Stomach (tissue), 9 donors: ENCODE data around the gene PROC. TPM values are rescaled to one million over a fixed set of nuclear protein-coding genes. Genes with fewer than 3 reads are reported as not detected.

Source experiments
- DNase-seq, 2 donors: peaks; one replicate each; pipeline versions ENCODE4 v3.0.0 to v3.0.0-alpha.2; 2013 to 2019
- H3K27ac ChIP-seq, 5 donors: fragments of 200-600 bp in 4 of 5; sonication (generic) in 4 of 5; one replicate each; pipeline ENCODE4 v1.5.1; 2013 to 2019; ENCODE audit warnings: mild to moderate bottlenecking in 1 of 5, moderate library complexity in 1 of 5
- H3K27me3 ChIP-seq, 3 donors: fragments of 200-600 bp; sonication (generic); one replicate each; pipeline ENCODE4 v1.5.1; 2017 to 2019; ENCODE audit warnings: mixed run types in 1 of 3
- H3K36me3 ChIP-seq, 4 donors: fragments of 200-600 bp; sonication (generic); 1 replicate in 3 of 4; 2 replicates in 1 of 4; pipeline ENCODE4 v1.5.1; 2016 to 2019
- H3K4me1 ChIP-seq, 4 donors: fragments of 200-600 bp; sonication (generic); one replicate each; pipeline ENCODE4 v1.5.1; 2016 to 2019
- H3K4me3 ChIP-seq, 4 donors: fragments of 200-600 bp; sonication (generic) in 3 of 4; one replicate each; pipeline ENCODE4 v1.5.1; 2016 to 2019; ENCODE audit warnings: mild to moderate bottlenecking in 1 of 4
- H3K9me3 ChIP-seq, 4 donors: fragments of 200-600 bp; sonication (generic); one replicate each; pipeline ENCODE4 v1.5.1; 2016 to 2019
- EP300 ChIP-seq: sonication (generic); formaldehyde crosslinking; IDR thresholded peaks from one replicate; pipeline ENCODE4 v1.6.1; 2017; ENCODE audit warnings: antibody characterized with exemption
- POLR2A ChIP-seq, 4 donors: fragments of 450-650 bp; IDR thresholded peaks; one replicate each; pipeline ENCODE4 v1.6.1; 2016; ENCODE audit warnings: antibody characterized with exemption in 4 of 4, control low read depth in 2 of 4, mild to moderate bottlenecking in 1 of 4, moderate library complexity in 1 of 4
- POLR2AphosphoS5 ChIP-seq, 3 donors: sonication (generic); formaldehyde crosslinking; IDR thresholded peaks; one replicate each; pipeline ENCODE4 v1.6.1; 2016; ENCODE audit warnings: antibody characterized with exemption in 3 of 3
- WGBS, 5 donors: extraction: QIAGEN DNeasy Blood & Tissue Kit in 3 of 5; methylation state at CpG; one replicate each; pipeline versions ENCODE4 v1.1.5 to v1.1.7; 2013 to 2018; 5-methylcytosine and 5-hydroxymethylcytosine counted together
- intact Hi-C: fragments of 100-400 bp; cut with DNase I; formaldehyde crosslinking; loops from one replicate; pipeline ENCODE4 v1.15.1; 2023; ENCODE audit warnings: low total_unique reads
- polyA plus RNA-seq, 3 donors: library from polyadenylated mRNA; stranded (reverse); fragments of 200-250 nt; gene quantifications; one replicate each; pipeline ENCODE4 v1.2.3, GENCODE V29; 2013
- total RNA-seq, 5 donors: library from RNA; depleted of rRNA; stranded (reverse); fragments of >200 nt; gene quantifications; one replicate each; pipeline versions ENCODE4 v1.1.0 to v1.2.3, GENCODE V29; 2014 to 2016
- TF ChIP-seq, protein P1 (sequence below), 7 experiments: fragments of 450-650 bp in 4 of 7; fragments of 200-600 bp in 3 of 7; sonication (generic) in 3 of 7; IDR thresholded peaks; one replicate each; pipeline ENCODE4 v1.5.1; 2016 to 2019; ENCODE audit warnings: antibody characterized with exemption in 7 of 7, control low read depth in 2 of 7, mild to moderate bottlenecking in 1 of 7
- donor health status: healthy with polysubstance abuse.
- donor health status: Bipolar disorder and iron deficiency.
- donor health status: healthy.

The PROC gene
- total and polyA plus RNA-seq, 8 donors: 1.2 to 6.8 (median 4.6) TPM; not detected in 1

DNA sequence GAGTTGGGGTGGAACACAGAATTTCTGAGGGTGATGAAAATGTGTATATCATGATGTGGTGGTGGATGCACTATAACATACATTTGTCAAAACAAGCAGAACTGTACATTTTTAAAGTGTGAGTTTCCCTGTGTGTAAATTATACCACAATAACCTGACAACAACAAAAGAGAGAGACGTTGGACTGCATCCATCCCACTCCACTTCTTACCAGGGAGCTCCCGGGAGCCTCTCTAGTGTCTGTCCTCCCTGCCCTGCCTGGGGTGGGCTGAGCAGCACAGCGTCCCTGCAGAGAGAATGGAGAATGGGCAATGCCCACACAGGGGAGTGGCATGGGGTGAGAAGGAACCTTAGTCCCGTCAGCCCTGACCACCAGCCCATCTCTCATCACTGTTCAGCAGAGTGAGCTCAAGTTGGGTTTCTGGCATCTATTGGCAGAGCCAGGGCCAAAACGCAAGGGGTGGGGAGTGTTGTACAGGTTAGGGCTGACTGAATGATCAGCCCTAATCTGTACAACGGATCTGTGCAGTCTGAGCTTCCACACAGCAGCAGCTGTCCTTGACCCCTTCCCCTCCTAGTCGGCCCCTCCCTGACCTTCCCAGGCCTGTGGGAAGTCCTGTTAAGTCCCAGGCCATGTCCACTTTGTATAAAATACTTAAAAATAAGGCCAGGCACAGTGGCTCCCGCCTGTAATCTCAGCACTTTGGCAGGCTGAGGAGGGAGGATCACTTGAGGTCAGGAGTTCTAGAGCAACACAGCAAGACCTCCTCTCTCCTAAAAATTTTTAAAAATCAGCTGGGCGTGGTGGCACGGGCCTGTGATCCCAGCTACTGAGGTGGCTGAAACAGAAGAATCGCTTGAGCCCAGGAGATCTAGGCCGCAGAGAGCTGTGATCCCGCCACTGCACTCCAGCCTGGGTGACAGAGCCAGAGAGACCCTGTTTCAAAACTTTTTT lies 3.3 kb upstream of the PROC start:
- intact Hi-C loops: no loop called here
- peak in 1 of 2 donors; percentile 9 for DNase-seq
- Histone ChIP-seq H3K4me3 (no peak overlapping the region), H3K9me3 (no peaks in the 10 kb centered on the region), H3K27me3 (peaks cover 0 to 17% (median 0%) of the 10 kb centered on the region in 3 donors), H3K4me1 (peaks cover 43 to 55% (median 44%) of the 10 kb centered on the region in 4 donors), H3K36me3 (no peaks in the 10 kb centered on the region), H3K27ac (no peak overlapping the region)
- TF ChIP-seq, protein P1, sequence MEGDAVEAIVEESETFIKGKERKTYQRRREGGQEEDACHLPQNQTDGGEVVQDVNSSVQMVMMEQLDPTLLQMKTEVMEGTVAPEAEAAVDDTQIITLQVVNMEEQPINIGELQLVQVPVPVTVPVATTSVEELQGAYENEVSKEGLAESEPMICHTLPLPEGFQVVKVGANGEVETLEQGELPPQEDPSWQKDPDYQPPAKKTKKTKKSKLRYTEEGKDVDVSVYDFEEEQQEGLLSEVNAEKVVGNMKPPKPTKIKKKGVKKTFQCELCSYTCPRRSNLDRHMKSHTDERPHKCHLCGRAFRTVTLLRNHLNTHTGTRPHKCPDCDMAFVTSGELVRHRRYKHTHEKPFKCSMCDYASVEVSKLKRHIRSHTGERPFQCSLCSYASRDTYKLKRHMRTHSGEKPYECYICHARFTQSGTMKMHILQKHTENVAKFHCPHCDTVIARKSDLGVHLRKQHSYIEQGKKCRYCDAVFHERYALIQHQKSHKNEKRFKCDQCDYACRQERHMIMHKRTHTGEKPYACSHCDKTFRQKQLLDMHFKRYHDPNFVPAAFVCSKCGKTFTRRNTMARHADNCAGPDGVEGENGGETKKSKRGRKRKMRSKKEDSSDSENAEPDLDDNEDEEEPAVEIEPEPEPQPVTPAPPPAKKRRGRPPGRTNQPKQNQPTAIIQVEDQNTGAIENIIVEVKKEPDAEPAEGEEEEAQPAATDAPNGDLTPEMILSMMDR (IDR thresholded peaks at IDR 0.05): no peak
- TF ChIP-seq POLR2A (IDR thresholded peaks at IDR 0.05) (no peak), EP300 (no peak), POLR2AphosphoS5 (IDR thresholded peaks at IDR 0.05) (no peak)
- WGBS, 5 donors: 81 to 89% (median 85%) methylated on average over 13 of the region's 13 CpGs

GRCh38 chr2:127415593-127416505 lies 2.4 kb upstream of the PROC start:
- WGBS, 5 donors: 14 to 23% (median 15%) methylated on average over 36 to 55 of the region's 55 CpGs
- H3K9me3 ChIP-seq: no peaks in the 10 kb centered on the region
- H3K27me3 ChIP-seq: peaks cover 0 to 17% (median 0%) of the 10 kb centered on the region in 3 donors
- H3K4me3 ChIP-seq: peak overlapping the region; percentile 42 to 59 (median 45)
- H3K36me3 ChIP-seq: no peaks in the 10 kb centered on the region
- intact Hi-C loops: no loop called here
- peak overlapping the region in 3 of 5 donors; percentile 4 to 43 (median 9) for H3K27ac ChIP-seq
- TF ChIP-seq, protein P1 (IDR thresholded peaks at IDR 0.05): peak in 5 of 7 experiments; percentile 66 to 92 (median 75)
- TF ChIP-seq POLR2A (IDR thresholded peaks at IDR 0.05): no peak
- TF ChIP-seq POLR2AphosphoS5 (IDR thresholded peaks at IDR 0.05): peak in 1 of 3 donors; percentile 60
- peak; percentile 87 to 94 for DNase-seq
- H3K4me1 ChIP-seq: peaks cover 37 to 48% (median 40%) of the 10 kb centered on the region in 4 donors

- Histone ChIP-seq H3K9me3 (no peaks in the 10 kb centered on the region), H3K36me3 (no peaks in the 10 kb centered on the region), H3K27ac (peak overlapping the region in 2 of 5 donors; percentile 9 to 43), H3K4me3 (peak overlapping the region; percentile 42 to 59 (median 45)), H3K4me1 (peaks cover 31 to 41% (median 34%) of the 10 kb centered on the region in 4 donors), H3K27me3 (peaks cover 0 to 24% (median 0%) of the 10 kb centered on the region in 3 donors)
- intact Hi-C loops: no loop called here
- DNase-seq: no peak
- TF ChIP-seq, protein P1 (IDR thresholded peaks at IDR 0.05): no peak
- TF ChIP-seq POLR2A (IDR thresholded peaks at IDR 0.05) (no peak), POLR2AphosphoS5 (IDR thresholded peaks at IDR 0.05) (no peak), EP300 (no peak)
- 11 to 57% (median 17%) methylated on average over 1 to 4 of the region's 4 CpGs for WGBS, 5 donors
Observed at GRCh38 chr2:127416506-127417001, 1.7 kb upstream of the PROC start.

DNA sequence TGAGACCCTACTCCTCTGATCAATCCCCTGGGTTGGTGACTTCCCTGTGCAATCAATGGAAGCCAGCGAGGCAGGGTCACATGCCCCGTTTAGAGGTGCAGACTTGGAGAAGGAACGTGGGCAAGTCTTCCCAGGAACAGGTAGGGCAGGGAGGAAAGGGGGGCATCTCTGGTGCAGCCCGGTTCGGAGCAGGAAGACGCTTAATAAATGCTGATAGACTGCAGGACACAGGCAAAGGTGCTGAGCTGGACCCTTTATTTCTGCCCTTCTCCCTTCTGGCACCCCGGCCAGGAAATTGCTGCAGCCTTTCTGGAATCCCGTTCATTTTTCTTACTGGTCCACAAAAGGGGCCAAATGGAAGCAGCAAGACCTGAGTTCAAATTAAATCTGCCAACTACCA lies 821 bp upstream of the PROC start:
- TF ChIP-seq, protein P1 (IDR thresholded peaks at IDR 0.05): no peak
- TF ChIP-seq POLR2A (IDR thresholded peaks at IDR 0.05) (no peak), POLR2AphosphoS5 (IDR thresholded peaks at IDR 0.05) (no peak), EP300 (no peak)
- no peaks in the 10 kb centered on the region for H3K36me3 ChIP-seq
- H3K9me3 ChIP-seq: no peaks in the 10 kb centered on the region
- no peak overlapping the region for H3K27ac ChIP-seq
- WGBS, 5 donors: 87 to 99% (median 89%) methylated on average over 8 of the region's 8 CpGs
- intact Hi-C loops: no loop called here
- peaks cover 0 to 31% (median 4%) of the 10 kb centered on the region in 3 donors for H3K27me3 ChIP-seq
- H3K4me3 ChIP-seq: no peak overlapping the region
- no peak for DNase-seq
- H3K4me1 ChIP-seq: peaks cover 30 to 37% (median 34%) of the 10 kb centered on the region in 4 donors
